Prostate gland (tissue), 2 donors: ENCODE measurements around the gene EFHD1.

Experiments
- CTCF ChIP-seq, 4 experiments: fragments of 200-600 bp in 2 of 4; fragments of 450-650 bp in 2 of 4; sonication (generic) in 2 of 4; IDR thresholded peaks; 1 replicate in 3 of 4; 2 replicates in 1 of 4; pipeline ENCODE4 v1.5.1; 2016 to 2019; ENCODE audit warnings: antibody characterized with exemption in 4 of 4, mild to moderate bottlenecking in 2 of 4, moderate library complexity in 2 of 4
- POLR2A ChIP-seq: fragments of 450-650 bp; IDR thresholded peaks from one replicate; pipeline ENCODE4 v1.6.1; 2016; ENCODE audit warnings: antibody characterized with exemption, mild to moderate bottlenecking
- POLR2AphosphoS5 ChIP-seq: sonication (generic); formaldehyde crosslinking; IDR thresholded peaks from one replicate; pipeline ENCODE4 v1.6.1; 2017; ENCODE audit warnings: antibody characterized with exemption

DNA sequence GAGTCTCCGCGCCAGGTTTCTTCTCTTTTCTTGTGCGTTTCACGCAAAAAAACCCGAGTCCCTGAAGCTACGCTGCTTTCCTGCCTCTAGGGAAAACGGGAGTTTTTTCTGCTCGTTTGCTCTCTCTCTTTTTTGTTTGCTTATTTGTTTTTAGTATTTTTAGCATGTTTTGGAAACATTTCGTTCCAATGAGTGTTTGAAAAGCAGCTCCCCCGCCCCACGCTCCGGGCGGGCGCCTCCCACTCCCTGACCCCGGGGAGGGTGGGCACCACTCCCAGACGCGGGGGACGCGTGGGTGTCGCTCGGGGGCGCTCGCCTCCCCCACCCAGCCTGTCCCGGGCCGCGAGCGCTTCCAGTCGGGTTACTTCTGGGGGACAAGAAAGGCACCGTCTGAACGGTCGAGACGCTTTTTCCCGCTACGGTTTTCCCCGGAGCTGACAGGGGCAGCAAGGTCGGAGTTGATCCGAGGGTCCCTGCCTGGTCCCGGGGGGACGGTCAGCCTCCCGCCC, 446 bp upstream of the EFHD1 start:
- TF ChIP-seq POLR2AphosphoS5, result no peak
- peak in 1 of 4 experiments; percentile 25 for TF ChIP-seq CTCF (IDR thresholded peaks at IDR 0.05)
- TF ChIP-seq POLR2A, result no peak
